BE2C (cell line): Measurements from ENCODE around the gene WDHD1.
"Not testable (repeated sequence)": the region's sequence is repeated elsewhere in the genome, so short reads cannot be mapped to it uniquely, and the experiment has no call there.

Experiments
- DNase-seq: peaks from one replicate; pipeline ENCODE4 v3.0.0-alpha.2; 2020
- H3K27me3 ChIP-seq: fragments of 250-450 bp; sonication (Bioruptor Pico); 2 replicates; pipeline ENCODE4 v1.5.1; 2020; ENCODE audit warnings: mild to moderate bottlenecking
- H3K36me3 ChIP-seq: fragments of 250-450 bp; sonication (Bioruptor Pico); 2 replicates; pipeline ENCODE4 v1.5.1; 2020; ENCODE audit warnings: mild to moderate bottlenecking
- H3K4me1 ChIP-seq: fragments of 250-450 bp; sonication (Bioruptor Pico); 2 replicates; pipeline ENCODE4 v1.5.1; 2020
- H3K4me3 ChIP-seq: 2 replicates; pipeline ENCODE4 v1.5.1; 2011; ENCODE audit warnings: low read depth, low read length
- H3K9me3 ChIP-seq: fragments of 250-450 bp; sonication (Bioruptor Pico); 2 replicates; pipeline ENCODE4 v1.5.1; 2020
- TF ChIP-seq, protein P1 (sequence below): IDR thresholded peaks from 2 replicates; pipeline ENCODE4 v1.5.1; 2012; ENCODE audit warnings: mild to moderate bottlenecking, low read depth, low read length

WDHD1 gene

DNA sequence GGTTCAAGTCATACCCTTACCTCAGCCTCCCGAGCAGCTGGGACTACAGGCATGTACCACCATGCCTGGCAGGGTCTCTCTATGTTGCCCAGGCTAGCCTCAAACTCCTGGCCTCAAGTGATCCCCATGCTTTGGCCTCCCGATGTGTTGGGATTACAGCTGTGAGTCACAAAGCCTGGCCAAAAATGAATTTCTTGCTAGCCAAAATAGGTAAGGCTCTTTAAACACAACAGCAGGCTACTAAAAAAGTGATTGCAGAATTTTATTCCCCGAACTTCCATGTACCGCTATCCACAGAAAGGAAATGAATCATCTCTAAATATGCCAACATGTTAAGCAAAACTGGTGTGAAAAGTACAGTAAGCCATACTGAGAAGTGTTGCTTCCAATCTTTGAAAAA lies 50.6 kb downstream of the WDHD1 start:
- peaks cover 23% of the 10 kb centered on the region for H3K36me3 ChIP-seq
- TF ChIP-seq, protein P1, sequence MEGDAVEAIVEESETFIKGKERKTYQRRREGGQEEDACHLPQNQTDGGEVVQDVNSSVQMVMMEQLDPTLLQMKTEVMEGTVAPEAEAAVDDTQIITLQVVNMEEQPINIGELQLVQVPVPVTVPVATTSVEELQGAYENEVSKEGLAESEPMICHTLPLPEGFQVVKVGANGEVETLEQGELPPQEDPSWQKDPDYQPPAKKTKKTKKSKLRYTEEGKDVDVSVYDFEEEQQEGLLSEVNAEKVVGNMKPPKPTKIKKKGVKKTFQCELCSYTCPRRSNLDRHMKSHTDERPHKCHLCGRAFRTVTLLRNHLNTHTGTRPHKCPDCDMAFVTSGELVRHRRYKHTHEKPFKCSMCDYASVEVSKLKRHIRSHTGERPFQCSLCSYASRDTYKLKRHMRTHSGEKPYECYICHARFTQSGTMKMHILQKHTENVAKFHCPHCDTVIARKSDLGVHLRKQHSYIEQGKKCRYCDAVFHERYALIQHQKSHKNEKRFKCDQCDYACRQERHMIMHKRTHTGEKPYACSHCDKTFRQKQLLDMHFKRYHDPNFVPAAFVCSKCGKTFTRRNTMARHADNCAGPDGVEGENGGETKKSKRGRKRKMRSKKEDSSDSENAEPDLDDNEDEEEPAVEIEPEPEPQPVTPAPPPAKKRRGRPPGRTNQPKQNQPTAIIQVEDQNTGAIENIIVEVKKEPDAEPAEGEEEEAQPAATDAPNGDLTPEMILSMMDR, result no peak

DNA sequence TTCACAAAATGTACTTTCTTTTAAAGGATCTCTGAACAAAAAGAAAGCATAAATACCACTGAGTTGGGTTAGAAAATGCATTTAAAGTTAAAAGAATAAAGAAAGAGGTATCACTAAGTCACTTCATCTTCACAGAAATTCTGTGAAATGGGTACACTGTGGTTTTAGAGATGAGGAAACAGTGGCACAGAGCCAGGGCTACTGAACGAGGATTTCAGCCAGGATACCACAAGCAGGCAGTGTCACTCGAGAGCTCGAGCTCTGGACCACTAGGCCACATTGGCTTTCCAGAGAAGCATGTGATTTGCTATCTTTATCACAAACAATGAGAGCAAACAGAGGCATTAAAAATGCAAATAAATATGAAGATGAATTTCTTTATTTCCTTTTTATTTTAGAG lies 51.0 kb downstream of the WDHD1 start:
- Histone ChIP-seq H3K27me3 (no peaks in the 10 kb centered on the region), H3K4me1 (no peaks in the 10 kb centered on the region), H3K4me3 (no peak overlapping the region), H3K9me3 (no peaks in the 10 kb centered on the region), H3K36me3 (peaks cover 21% of the 10 kb centered on the region)
- TF ChIP-seq, protein P1, result no peak
- no peak for DNase-seq

More for the DNA sequence above, 50.6 kb downstream of the WDHD1 start:
- DNase-seq, result no peak
- H3K9me3 ChIP-seq, result no peaks in the 10 kb centered on the region
- no peak overlapping the region for H3K4me3 ChIP-seq
- no peaks in the 10 kb centered on the region for H3K4me1 ChIP-seq
- H3K27me3 ChIP-seq, result no peaks in the 10 kb centered on the region

DNA sequence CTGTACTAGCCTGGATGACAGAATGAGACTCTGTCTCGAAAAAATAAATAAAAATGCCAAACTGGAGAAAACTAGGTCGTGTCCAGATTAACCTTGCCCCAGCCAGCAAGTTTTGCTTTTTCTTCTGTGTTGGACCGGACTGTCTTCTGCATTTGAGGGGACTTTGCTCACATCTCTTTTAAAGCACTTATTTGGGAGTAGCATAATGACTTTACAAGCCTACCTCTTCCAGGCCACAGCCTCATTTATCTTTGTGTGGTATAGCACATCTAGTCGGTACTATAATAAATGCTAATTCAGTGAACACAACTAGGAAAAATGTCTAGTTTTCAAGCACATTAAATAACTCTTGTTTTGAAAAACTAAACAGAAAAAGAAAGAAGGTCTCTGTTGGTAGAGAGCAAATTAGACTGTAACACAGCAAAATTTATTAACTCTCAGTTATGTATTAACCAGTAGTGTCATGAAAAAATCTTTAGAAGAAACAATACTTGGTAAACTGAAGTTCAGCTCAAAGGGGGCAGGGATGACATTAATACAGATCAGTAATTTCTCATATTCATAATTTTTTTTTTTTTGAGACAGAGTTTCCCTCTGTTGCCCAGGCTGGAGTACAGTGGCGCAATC lies 52.0 kb downstream of the WDHD1 start:
- H3K9me3 ChIP-seq, result no peaks in the 10 kb centered on the region
- H3K4me1 ChIP-seq, result no peaks in the 10 kb centered on the region
- no peak overlapping the region for H3K4me3 ChIP-seq
- peaks cover 20% of the 10 kb centered on the region for H3K36me3 ChIP-seq
- TF ChIP-seq, protein P1, result no peak
- DNase-seq, result no peak
- H3K27me3 ChIP-seq, result no peaks in the 10 kb centered on the region

DNA sequence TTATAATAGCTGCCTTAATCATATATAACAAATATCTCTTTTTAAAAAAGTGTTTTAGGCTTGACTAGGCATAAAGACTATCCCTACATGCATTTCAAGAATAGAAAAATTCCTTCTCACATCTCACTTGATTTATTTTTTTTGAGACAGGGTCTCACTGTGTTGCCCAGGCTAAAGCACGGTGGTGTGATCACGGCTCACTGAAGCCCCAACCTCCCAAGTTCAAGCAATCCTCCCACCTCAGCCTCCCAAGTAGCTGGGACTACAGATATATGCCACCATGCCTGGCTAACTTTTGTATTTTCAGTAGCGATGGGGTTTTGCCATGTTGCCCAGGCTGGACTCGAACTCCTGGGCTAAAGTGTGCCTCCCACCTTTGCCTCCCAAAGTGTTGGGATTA lies 59.4 kb downstream of the WDHD1 start:
- peaks cover 29% of the 10 kb centered on the region for H3K36me3 ChIP-seq
- H3K4me3 ChIP-seq, result no peak overlapping the region
- H3K9me3 ChIP-seq, result no peaks in the 10 kb centered on the region
- H3K4me1 ChIP-seq, result no peaks in the 10 kb centered on the region
- TF ChIP-seq, protein P1, result no peak
- no peak for DNase-seq
- H3K27me3 ChIP-seq, result no peaks in the 10 kb centered on the region

DNA sequence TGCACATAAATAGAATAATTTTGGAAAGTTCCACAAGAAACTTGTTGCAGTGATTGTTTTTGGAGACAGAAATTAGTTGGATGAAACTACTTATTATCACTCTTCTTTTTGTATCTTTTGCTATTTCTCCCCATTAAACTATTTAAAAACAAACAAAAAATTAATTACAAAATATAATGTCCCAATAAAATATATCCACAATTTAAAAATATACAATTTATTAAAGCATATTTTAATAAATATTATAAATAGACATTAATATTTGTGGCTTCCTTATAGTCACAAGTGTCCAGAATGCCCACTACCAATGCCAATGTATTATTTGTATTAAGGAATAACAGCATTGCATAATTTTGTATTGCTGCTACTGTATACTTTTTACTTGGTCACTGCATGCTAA lies 71.8 kb downstream of the WDHD1 start:
- peaks cover 20% of the 10 kb centered on the region for H3K36me3 ChIP-seq
- no peaks in the 10 kb centered on the region for H3K4me1 ChIP-seq
- no peak for DNase-seq
- H3K4me3 ChIP-seq, result no peak overlapping the region
- H3K9me3 ChIP-seq, result no peaks in the 10 kb centered on the region; the same call in 1 of the 2 replicates
- H3K27me3 ChIP-seq, result no peaks in the 10 kb centered on the region
- TF ChIP-seq, protein P1, result no peak

DNA sequence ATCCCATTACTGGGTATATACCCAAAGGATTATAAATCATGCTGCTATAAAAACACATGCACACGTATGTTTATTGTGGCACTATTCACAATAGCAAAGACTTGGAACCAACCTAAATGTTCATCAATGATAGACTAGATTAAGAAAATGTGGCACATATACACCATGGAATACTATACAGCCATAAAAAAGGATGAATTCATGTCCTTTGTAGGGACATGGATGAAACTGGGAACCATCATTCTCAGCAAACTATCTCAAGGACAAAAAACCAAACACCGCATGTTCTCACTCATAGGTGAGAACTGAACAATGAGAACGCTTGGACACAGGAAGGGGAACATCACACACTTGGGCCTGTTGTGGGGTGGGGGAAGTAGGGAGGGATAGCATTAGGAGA lies 73.3 kb downstream of the WDHD1 start:
- not testable (repeated sequence) for H3K27me3 ChIP-seq, H3K4me3 ChIP-seq, H3K4me1 ChIP-seq, DNase-seq, H3K9me3 ChIP-seq
- H3K36me3 ChIP-seq, result peaks cover 17% of the 10 kb centered on the region

DNA sequence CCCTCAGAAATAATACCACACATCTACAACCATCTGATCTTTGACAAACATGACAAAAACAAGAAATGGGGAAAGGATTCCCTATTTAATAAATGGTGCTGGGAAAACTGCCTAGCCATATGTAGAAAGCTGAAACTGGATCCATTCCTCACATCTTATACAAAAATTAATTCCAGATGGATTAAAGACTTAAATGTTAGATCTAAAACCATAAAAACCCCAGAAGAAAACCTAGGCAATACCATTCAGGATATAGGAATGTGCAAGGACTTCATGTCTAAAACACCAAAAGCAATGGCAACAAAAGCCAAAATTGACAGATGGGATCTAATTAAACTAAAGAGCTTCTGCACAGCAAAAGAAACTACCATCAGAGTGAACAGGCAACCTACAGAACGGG lies 74.1 kb downstream of the WDHD1 start:
- peaks cover 21% of the 10 kb centered on the region for H3K36me3 ChIP-seq
- H3K27me3 ChIP-seq, H3K4me3 ChIP-seq, DNase-seq, H3K9me3 ChIP-seq, H3K4me1 ChIP-seq: not testable (repeated sequence)
